TTC549 (cell line): ENCODE measurements around the gene CCL4.

ENCODE experiments used
- FAIRE-seq: peaks from 2 replicates; lab custom pipeline; 2012; peaks lifted over from hg19 to GRCh38; lab: Jason Lieb, UNC

CCL4 gene

DNA sequence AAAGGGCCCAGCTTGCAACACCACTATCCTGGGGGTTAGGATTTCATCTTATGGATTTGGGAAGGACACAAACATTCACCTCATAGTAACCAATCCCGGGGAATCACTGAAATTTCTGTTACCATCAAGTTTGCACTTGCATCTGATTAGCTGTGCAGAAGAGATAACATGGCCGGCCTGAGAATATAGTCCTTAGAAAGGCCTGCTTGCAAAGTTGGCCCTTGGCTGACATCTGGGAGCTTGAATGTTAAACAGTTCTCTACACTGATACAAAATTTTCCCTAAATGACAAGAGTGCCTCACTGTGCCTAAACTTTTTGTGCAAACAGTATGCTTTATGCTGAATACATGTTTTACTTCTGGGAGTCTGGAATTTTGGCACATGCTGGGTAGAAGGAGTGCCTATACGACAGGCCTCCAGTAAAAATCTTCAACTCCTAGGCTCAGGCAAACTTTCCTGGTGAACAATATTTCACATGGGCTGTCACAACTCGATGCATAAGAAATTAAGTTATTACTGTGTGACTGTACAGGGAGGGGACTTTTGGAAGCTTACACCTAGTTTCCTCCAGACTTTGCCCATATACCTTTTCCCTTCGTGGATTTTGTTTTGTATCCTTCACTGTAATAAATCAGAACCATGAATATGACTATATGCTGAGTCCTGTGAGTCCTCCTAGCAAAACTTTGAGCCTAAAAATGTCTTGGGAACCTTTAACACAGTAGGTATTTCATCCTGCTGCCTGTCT lies 41.5 kb downstream of the CCL4 start:
- no peak for FAIRE-seq

DNA sequence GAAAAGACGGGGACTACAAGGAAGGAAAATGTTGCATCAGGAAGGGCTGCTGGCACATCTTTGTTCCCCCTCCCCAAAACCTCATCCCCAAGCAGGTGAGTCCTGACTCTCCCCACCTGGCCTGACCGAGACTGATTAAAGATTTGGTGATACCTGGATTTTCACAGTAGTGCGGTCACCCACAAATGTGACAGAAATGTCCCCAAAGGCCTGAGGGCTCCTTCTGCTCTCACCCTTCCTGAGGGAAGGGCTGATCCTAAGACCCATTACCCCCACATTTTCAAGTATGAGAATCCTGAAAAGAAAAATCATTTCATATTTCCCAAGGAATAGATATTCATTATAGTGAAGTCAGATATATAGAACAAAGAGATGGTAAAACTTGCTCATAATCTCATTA lies 44.0 kb downstream of the CCL4 start:
- FAIRE-seq: no peak

DNA sequence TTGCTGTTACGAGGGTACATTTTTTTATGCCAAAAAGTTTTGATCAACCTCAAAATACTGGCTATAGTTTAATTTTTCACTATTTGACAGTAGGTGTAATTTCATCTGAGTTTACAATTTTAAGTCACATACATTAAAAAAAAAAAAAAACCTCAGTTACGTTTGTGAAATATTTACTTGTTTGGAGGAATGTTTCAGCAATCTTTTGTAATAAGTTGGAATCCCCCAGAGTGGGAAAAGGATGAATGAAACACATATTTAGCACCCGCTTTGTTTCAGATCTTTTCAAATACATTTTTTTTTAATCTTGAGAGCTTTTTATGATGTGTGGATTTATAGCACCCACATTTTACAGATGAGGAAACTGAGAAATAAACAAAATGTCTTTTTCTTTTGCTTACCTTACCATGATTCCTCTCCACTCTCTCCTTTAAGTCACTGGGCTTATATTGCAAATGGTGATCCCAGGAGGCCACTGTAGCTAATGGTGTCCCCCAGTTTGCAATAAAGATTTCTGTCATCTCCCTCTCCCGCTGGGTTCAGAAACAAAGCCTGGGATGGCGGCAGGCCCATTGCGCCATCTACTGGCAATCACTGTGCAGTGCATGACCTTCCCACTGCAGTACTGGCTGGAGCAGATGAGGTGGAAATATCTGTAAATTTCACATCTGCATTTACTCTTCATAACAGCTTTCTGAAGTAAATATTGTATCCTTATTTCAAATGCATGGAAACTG lies 45.1 kb downstream of the CCL4 start:
- no peak for FAIRE-seq

DNA sequence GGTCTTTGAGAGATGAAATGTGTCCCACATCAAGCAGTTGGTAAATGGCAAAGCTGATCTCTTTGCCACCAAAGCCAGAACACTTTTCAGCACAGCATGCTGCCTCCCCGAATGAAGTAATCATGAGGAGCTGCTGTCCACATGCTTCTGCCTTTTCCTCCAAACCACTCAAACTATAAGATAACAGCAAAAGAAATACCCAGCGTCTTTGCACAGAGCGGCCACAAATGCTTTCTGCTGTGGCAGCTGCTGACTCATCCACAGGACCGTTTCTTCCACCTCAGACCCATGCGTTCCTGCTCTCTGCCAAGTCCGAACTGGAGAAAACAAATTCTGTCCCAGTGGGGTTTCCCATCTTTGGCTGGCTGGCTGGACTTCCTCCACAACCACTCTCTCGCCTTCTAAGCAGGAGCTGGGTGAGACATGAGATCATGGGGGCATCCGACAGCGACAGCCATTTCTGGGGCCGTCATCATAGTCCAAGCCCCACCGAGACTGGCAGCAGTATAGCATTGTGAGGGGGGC lies 45.7 kb downstream of the CCL4 start:
- FAIRE-seq: no peak

DNA sequence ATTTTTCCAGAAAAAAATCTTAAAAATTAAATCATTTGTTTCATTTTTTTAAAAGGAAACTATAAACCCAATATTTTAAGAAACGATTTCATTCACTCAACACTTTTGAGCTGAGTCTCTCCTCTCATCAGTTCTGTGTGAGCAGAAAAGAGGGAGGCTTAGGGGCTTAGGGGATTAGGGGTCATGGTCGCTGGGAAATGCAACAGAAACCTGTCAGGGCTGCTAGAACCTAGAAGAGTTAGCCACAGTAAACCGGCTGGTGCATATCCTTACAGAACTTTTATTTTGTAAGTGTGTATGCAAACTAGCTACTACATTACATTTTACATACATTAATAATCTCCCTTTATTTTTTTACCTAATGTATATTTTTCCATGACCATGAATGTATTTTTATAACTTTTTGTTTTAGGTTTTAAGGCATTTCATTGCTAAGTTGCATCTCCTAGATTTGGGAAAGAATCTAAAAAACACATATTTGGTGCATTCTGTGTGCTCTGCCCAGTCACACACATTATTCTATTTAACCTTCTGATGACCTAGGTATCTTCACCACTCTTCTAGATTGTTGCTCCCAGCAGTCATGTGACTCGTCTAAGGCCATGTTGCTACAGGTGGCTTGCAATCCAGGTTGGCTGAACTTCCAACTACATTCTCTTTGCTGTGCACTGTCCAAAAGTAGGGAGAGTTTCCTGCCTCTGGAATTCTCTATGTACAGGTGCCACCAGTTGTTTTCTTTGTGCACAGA lies 48.4 kb downstream of the CCL4 start:
- FAIRE-seq: no peak

DNA sequence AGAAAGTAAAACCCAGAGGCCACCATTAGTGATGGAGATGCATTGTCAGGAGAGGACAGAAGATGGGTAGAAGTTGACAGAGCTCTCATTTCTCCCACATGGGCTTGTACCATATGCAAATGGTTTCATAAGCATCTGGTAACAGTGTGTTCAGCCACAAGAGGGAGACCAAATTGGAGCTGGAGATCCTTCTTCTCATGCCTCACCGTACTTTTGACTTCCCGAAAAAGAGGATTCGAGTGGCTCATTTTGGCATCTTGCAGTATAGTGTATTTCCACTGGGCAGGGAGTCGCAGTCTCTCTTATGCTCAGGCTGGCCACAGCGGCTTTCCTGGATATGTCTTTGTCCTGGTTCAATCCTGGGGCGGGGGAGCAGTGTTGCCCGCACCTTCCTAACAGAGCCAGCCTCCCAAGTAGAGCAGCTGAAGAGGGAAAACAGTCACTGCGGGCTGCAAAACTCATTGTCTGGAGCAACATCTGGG lies 49.1 kb downstream of the CCL4 start:
- FAIRE-seq: no peak

DNA sequence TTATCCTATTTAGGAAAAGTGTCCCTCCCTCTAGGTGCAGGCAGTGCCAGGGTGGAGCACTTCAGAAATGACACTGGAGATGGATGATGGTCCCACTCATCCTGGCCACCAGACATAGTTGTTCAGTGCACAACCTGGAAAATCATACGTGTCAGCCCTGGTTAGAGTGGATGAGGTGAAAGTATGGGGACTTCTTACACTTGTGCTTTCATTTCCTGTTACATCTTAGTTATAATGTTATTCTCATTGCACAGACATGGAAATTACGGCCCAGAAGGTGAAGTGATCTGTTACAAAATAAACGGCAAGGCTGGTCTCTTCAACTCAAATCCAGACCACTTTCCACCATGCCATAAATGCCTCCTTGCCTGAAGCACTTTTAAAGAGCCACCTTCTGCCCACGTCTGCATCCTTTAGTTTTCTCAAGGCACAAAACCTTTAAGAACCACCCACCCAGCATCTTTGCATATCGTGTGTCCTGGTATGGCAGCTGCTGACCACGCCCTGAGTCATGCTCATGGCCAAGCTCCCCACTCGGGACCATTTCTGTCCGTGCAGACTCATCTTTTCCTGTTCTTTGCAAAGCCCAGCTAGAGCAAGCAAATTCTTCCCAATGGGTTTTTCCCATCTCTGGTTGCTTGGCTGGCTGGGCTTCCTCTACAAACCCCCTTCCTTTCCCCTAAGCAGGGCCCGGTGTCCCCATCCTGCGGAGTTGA lies 50.4 kb downstream of the CCL4 start:
- FAIRE-seq: no peak
